Measurements from ENCODE around the gene UTRN.

DNA sequence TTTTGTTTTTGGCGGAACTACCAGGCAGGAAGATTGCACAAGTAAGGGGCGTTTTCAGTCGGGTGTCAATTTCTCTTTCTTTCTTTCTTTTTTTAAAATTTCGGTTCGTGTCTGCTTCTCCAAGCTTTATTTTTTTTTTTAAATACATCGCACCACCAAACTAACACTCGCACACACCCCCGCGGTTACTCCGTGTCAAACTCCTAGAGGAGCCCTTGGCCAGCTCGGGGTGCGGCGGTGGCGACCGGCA, 338 bp downstream of the UTRN start:
- no peak for TF ChIP-seq POLR2A (IDR thresholded peaks at IDR 0.05)
- TF ChIP-seq, protein P1, sequence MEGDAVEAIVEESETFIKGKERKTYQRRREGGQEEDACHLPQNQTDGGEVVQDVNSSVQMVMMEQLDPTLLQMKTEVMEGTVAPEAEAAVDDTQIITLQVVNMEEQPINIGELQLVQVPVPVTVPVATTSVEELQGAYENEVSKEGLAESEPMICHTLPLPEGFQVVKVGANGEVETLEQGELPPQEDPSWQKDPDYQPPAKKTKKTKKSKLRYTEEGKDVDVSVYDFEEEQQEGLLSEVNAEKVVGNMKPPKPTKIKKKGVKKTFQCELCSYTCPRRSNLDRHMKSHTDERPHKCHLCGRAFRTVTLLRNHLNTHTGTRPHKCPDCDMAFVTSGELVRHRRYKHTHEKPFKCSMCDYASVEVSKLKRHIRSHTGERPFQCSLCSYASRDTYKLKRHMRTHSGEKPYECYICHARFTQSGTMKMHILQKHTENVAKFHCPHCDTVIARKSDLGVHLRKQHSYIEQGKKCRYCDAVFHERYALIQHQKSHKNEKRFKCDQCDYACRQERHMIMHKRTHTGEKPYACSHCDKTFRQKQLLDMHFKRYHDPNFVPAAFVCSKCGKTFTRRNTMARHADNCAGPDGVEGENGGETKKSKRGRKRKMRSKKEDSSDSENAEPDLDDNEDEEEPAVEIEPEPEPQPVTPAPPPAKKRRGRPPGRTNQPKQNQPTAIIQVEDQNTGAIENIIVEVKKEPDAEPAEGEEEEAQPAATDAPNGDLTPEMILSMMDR (IDR thresholded peaks at IDR 0.05), result no peak
